ENCODE results near the gene HDAC4. TPM values are rescaled to one million over a fixed set of nuclear protein-coding genes. Genes with fewer than 3 reads are reported as not detected.

The HDAC4 gene
- total and polyA plus RNA-seq, 2 experiments from 2014 or later, result 8.1 to 41.8 TPM

GRCh38 chr2:239261796-239262483, 138.9 kb downstream of the HDAC4 start:
- Histone ChIP-seq H3K27me3 (ENCODE audit: insufficient read depth) (no peaks in the 10 kb centered on the region), H3K27ac (ENCODE audit: low read depth) (no peak overlapping the region), H3K4me3 (no peak overlapping the region), H4K20me1 (replicated peaks; ENCODE audit: insufficient read depth) (peaks cover 6% of the 10 kb centered on the region; the same call in 1 of the 2 replicates), H2AFZ (no peak overlapping the region), H3K4me1 (ENCODE audit: insufficient read depth) (peaks cover 17% of the 10 kb centered on the region), H3K4me2 (no peak overlapping the region), H3K36me3 (ENCODE audit: insufficient read depth) (peaks cover 3% of the 10 kb centered on the region; the same call in 1 of the 2 replicates), H3K9me2 (ENCODE audit: insufficient read depth) (no peaks in the 10 kb centered on the region), H3K79me2 (replicated peaks; ENCODE audit: insufficient read depth) (peaks cover 94% of the 10 kb centered on the region), H3F3A (replicated peaks; ENCODE audit: low read depth) (no peaks in the 10 kb centered on the region)
- Mint-ChIP-seq H3K9me3 (peaks cover 21% of the 10 kb centered on the region), H3K4me1 (peaks cover 44% of the 10 kb centered on the region), H3K27me3 (ENCODE audit: insufficient read depth, low read depth, poor library complexity) (peaks cover 13% of the 10 kb centered on the region), H3K27ac (no peak overlapping the region), H3K4me3 (no peak overlapping the region), H3K36me3 (ENCODE audit: low read depth) (peaks cover 23% of the 10 kb centered on the region)
- DNase-seq (ENCODE audit: low spot score), result no peak
- no peak for ATAC-seq
- TF ChIP-seq NANOG (IDR thresholded peaks at IDR 0.05; ENCODE audit: borderline replicate concordance), result no peak
- no peak for TF ChIP-seq ZNF331 (CRISPR knock-in tag; IDR thresholded peaks at IDR 0.05; ENCODE audit: low read depth)

- Histone ChIP-seq H4K20me1 (replicated peaks; ENCODE audit: insufficient read depth) (peaks cover 6% of the 10 kb centered on the region; the same call in 1 of the 2 replicates), H3K27ac (ENCODE audit: low read depth) (no peak overlapping the region), H3K4me2 (no peak overlapping the region), H3F3A (replicated peaks; ENCODE audit: low read depth) (no peaks in the 10 kb centered on the region), H2AFZ (no peak overlapping the region), H3K4me3 (no peak overlapping the region), H3K36me3 (ENCODE audit: insufficient read depth) (peaks cover 3% of the 10 kb centered on the region; the same call in 1 of the 2 replicates), H3K27me3 (ENCODE audit: insufficient read depth) (no peaks in the 10 kb centered on the region), H3K9me2 (ENCODE audit: insufficient read depth) (no peaks in the 10 kb centered on the region), H3K79me2 (replicated peaks; ENCODE audit: insufficient read depth) (peaks cover 94% of the 10 kb centered on the region), H3K4me1 (ENCODE audit: insufficient read depth) (peaks cover 17% of the 10 kb centered on the region)
- Mint-ChIP-seq H3K4me3 (no peak overlapping the region), H3K36me3 (ENCODE audit: low read depth) (peaks cover 23% of the 10 kb centered on the region), H3K27ac (no peak overlapping the region; the same call in 1 of the 2 replicates), H3K4me1 (peaks cover 44% of the 10 kb centered on the region), H3K9me3 (peaks cover 21% of the 10 kb centered on the region), H3K27me3 (ENCODE audit: insufficient read depth, low read depth, poor library complexity) (peaks cover 11% of the 10 kb centered on the region)
- DNase-seq (ENCODE audit: low spot score), result no peak
- ATAC-seq, result no peak
- TF ChIP-seq CTCF (conservative IDR thresholded peaks at IDR 0.05; ENCODE audit: low read depth in 2 of 2), result no peak
- TF ChIP-seq ZNF331 (CRISPR knock-in tag; IDR thresholded peaks at IDR 0.05; ENCODE audit: low read depth), result no peak
- TF ChIP-seq ZNF462 (CRISPR knock-in tag; IDR thresholded peaks at IDR 0.05), result no peak
- no peak for TF ChIP-seq NANOG (IDR thresholded peaks at IDR 0.05; ENCODE audit: borderline replicate concordance)
- TF ChIP-seq CREB1 (CRISPR knock-in tag; IDR thresholded peaks at IDR 0.05; ENCODE audit: low read depth), result no peak
- no peak for TF ChIP-seq JUNB (IDR thresholded peaks at IDR 0.05; ENCODE audit: unreplicated experiment)
- TF ChIP-seq REST (IDR thresholded peaks at IDR 0.05; ENCODE audit: unreplicated experiment), result no peak
Observed at GRCh38 chr2:239261356-239261755, 139.5 kb downstream of the HDAC4 start.

Measured in GM23338 (cell line).